H9 (cell line): ENCODE data around the gene SPEN. TPM values are rescaled to one million over a fixed set of nuclear protein-coding genes. Genes with fewer than 3 reads are reported as not detected.
"Not testable (repeated sequence)": the region's sequence is repeated elsewhere in the genome, so short reads cannot be mapped to it uniquely, and the experiment has no call there.

Experiments
- DNase-seq: peaks from one replicate; pipeline ENCODE4 v3.0.0-alpha.2; 2017
- H2AFZ ChIP-seq: one replicate; pipeline ENCODE4 v1.6.1; 2013; ENCODE audit warnings: mild to moderate bottlenecking, low read length, control low read depth, moderate library complexity
- H2AK5ac ChIP-seq: 2 replicates; pipeline ENCODE4 v1.6.1; 2013; ENCODE audit warnings: low read length, control low read depth, mixed read lengths; ENCODE audit not compliant: insufficient read length
- H2BK120ac ChIP-seq: one replicate; pipeline ENCODE4 v1.6.1; 2013; ENCODE audit warnings: low read depth, mild to moderate bottlenecking, low read length, control low read depth, inconsistent platforms; ENCODE audit not compliant: poor library complexity, severe bottlenecking
- H2BK12ac ChIP-seq: 2 replicates; pipeline ENCODE4 v1.6.1; 2013; ENCODE audit warnings: low read length, control low read depth, mixed read lengths, low read depth; ENCODE audit not compliant: insufficient read length
- H2BK15ac ChIP-seq: 2 replicates; pipeline ENCODE4 v1.6.1; 2013; ENCODE audit warnings: low read depth, low read length, control low read depth
- H2BK20ac ChIP-seq: one replicate; pipeline ENCODE4 v1.6.1; 2013; ENCODE audit warnings: low read depth, mild to moderate bottlenecking, low read length, control low read depth, inconsistent platforms; ENCODE audit not compliant: poor library complexity, severe bottlenecking
- H2BK5ac ChIP-seq: 2 replicates; pipeline ENCODE4 v1.6.1; 2013; ENCODE audit warnings: low read length, control low read depth, mixed read lengths; ENCODE audit not compliant: insufficient read length
- H3K14ac ChIP-seq: 2 replicates; pipeline ENCODE4 v1.6.1; 2013; ENCODE audit warnings: low read length, control low read depth; ENCODE audit not compliant: insufficient read depth
- H3K18ac ChIP-seq: 2 replicates; pipeline ENCODE4 v1.6.1; 2013; ENCODE audit warnings: low read depth, mild to moderate bottlenecking, mixed read lengths, low read length, control low read depth; ENCODE audit not compliant: insufficient read length
- H3K23ac ChIP-seq: 2 replicates; pipeline ENCODE4 v1.6.1; 2013; ENCODE audit warnings: low read length, control low read depth, mixed read lengths, low read depth; ENCODE audit not compliant: insufficient read length
- H3K23me2 ChIP-seq: 2 replicates; pipeline ENCODE4 v1.6.1; 2013; ENCODE audit warnings: low read depth, mild to moderate bottlenecking, mixed read lengths, low read length, control low read depth; ENCODE audit not compliant: insufficient read length, poor library complexity, severe bottlenecking
- H3K27ac ChIP-seq: 2 replicates; pipeline ENCODE4 v1.5.1; 2013; ENCODE audit warnings: low read length, control low read depth, mixed read lengths, low read depth; ENCODE audit not compliant: insufficient read length
- H3K27me3 ChIP-seq: 2 replicates; pipeline ENCODE4 v1.6.1; 2013; ENCODE audit warnings: low read length, control low read depth, inconsistent platforms; ENCODE audit not compliant: insufficient read depth
- H3K4ac ChIP-seq: 2 replicates; pipeline ENCODE4 v1.6.1; 2013; ENCODE audit warnings: low read depth, mild to moderate bottlenecking, control low read depth, inconsistent platforms, low read length, moderate library complexity
- H3K4me1 ChIP-seq: 2 replicates; pipeline ENCODE4 v1.6.1; 2013; ENCODE audit warnings: low read length, control low read depth, inconsistent platforms; ENCODE audit not compliant: insufficient read depth
- H3K4me2 ChIP-seq: 2 replicates; pipeline ENCODE4 v1.6.1; 2013; ENCODE audit warnings: low read length, control low read depth, mixed read lengths; ENCODE audit not compliant: insufficient read length, insufficient read depth
- H3K56ac ChIP-seq: 2 replicates; pipeline ENCODE4 v1.6.1; 2013; ENCODE audit warnings: low read depth, mild to moderate bottlenecking, mixed read lengths, low read length, control low read depth; ENCODE audit not compliant: insufficient read length
- H3K79me1 ChIP-seq: 2 replicates; pipeline ENCODE4 v1.6.1; 2013; ENCODE audit warnings: low read depth, mild to moderate bottlenecking, moderate library complexity, low read length, control low read depth, inconsistent platforms; ENCODE audit not compliant: insufficient read depth, poor library complexity, severe bottlenecking
- H3K79me2 ChIP-seq: 2 replicates; pipeline ENCODE4 v1.6.1; 2013; ENCODE audit warnings: low read length, control low read depth, inconsistent platforms; ENCODE audit not compliant: insufficient read depth
- H3K9ac ChIP-seq: 2 replicates; pipeline ENCODE4 v1.6.1; 2013; ENCODE audit warnings: low read length, control low read depth, mixed read lengths; ENCODE audit not compliant: insufficient read length; ENCODE audit errors: extremely low read depth
- H3K9me3 ChIP-seq: one replicate; pipeline ENCODE4 v1.6.1; 2013; ENCODE audit warnings: low read depth, low read length, inconsistent platforms; ENCODE audit not compliant: control insufficient read depth
- H3T11ph ChIP-seq: one replicate; pipeline ENCODE4 v1.6.1; 2013; ENCODE audit warnings: mild to moderate bottlenecking, low read length, control low read depth, inconsistent platforms
- H4K20me1 ChIP-seq: one replicate; pipeline ENCODE4 v1.6.1; 2013; ENCODE audit not compliant: control insufficient read depth, insufficient read length, insufficient read depth
- H4K5ac ChIP-seq: 2 replicates; pipeline ENCODE4 v1.6.1; 2013; ENCODE audit warnings: low read depth, mild to moderate bottlenecking, mixed read lengths, low read length, control low read depth; ENCODE audit not compliant: insufficient read length
- H4K8ac ChIP-seq: replicated peaks from 2 replicates; pipeline ENCODE4 v1.6.1; 2013; ENCODE audit warnings: low read length, control low read depth, mixed read lengths, low read depth; ENCODE audit not compliant: insufficient read length
- H4K91ac ChIP-seq: 2 replicates; pipeline ENCODE4 v1.6.1; 2013; ENCODE audit warnings: low read depth, mild to moderate bottlenecking, moderate library complexity, mixed read lengths, low read length, control low read depth; ENCODE audit not compliant: insufficient read length
- H3K27ac Mint-ChIP-seq, 3 experiments: 2 replicates in 2 of 3; 3 replicates in 1 of 3; pipeline ENCODE4 v1.8.0; 2020 to 2021; ENCODE audit warnings: mixed read lengths in 3 of 3, mild to moderate bottlenecking in 1 of 3, moderate library complexity in 1 of 3
- H3K27me3 Mint-ChIP-seq: 2 replicates; pipeline ENCODE4 v1.8.0; 2021; ENCODE audit warnings: low read depth, mild to moderate bottlenecking, moderate library complexity, mixed read lengths
- H3K36me3 Mint-ChIP-seq, 3 experiments: 2 replicates in 2 of 3; 3 replicates in 1 of 3; pipeline ENCODE4 v1.8.0; 2020 to 2021; ENCODE audit warnings: low read depth in 3 of 3, mixed read lengths in 3 of 3; ENCODE audit not compliant: insufficient read depth in 1 of 3
- H3K4me1 Mint-ChIP-seq, 2 experiments: 2 replicates each; pipeline ENCODE4 v1.8.0; 2020; ENCODE audit warnings: mixed read lengths in 2 of 2
- H3K4me3 Mint-ChIP-seq, 2 experiments: 2 replicates in 1 of 2; 3 replicates in 1 of 2; pipeline ENCODE4 v1.8.0; 2020 to 2021; ENCODE audit warnings: mild to moderate bottlenecking in 2 of 2, mixed read lengths in 2 of 2, moderate library complexity in 1 of 2
- H3K9me3 Mint-ChIP-seq, 2 experiments: 2 replicates in 1 of 2; 3 replicates in 1 of 2; pipeline ENCODE4 v1.8.0; 2020; ENCODE audit warnings: mild to moderate bottlenecking in 2 of 2, mixed read lengths in 2 of 2, moderate library complexity in 1 of 2
- CTCF ChIP-seq: fragments of 200-600 bp; sonication (generic); conservative IDR thresholded peaks from 3 replicates; pipeline ENCODE4 v1.8.0; 2021; ENCODE audit warnings: antibody characterized with exemption, mild to moderate bottlenecking
- WGBS: extraction: QIAGEN DNeasy Blood & Tissue Kit; methylation state at CpG from one replicate; pipeline ENCODE4 v1.1.7; 2013; ENCODE audit warnings: missing lambda C conversion rate, low lambda C conversion rate, mixed read lengths; ENCODE audit not compliant: insufficient read length; ENCODE audit errors: extremely low coverage; 5-methylcytosine and 5-hydroxymethylcytosine counted together
- total RNA-seq: library from RNA; stranded (reverse); gene quantifications from 2 replicates; pipeline ENCODE4 v1.2.1, GENCODE V29; 2021

Gene SPEN
- total RNA-seq, 1 experiment from 2014 or later, result 59.6 TPM

DNA sequence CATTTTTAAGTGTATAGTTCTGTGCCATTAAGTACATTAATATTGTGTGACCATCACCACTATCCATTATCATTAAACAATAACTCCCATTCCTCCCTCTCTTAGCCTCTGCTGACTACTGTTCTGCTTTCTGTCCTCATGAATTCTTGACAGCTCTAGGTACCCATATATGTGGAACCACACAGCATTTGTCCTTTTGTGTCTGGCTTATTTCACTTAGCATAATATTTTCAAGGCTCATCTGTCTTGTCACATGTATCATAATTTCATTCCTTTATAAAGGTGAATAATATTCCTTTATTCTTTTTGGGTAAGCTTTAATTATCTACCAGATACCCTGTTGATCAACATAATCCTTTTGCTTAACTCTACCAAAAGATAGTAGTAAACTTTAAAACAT lies 47.7 kb downstream of the SPEN start:
- no peak overlapping the region for H3K27ac ChIP-seq
- Mint-ChIP-seq H3K27ac (no peak overlapping the region), H3K4me3 (no peak overlapping the region), H3K36me3 (peaks cover 3 to 9% (median 9%) of the 10 kb centered on the region in 3 experiments; a peak in 6 of 7 replicates), H3K4me1 (peaks cover 3 to 21% of the 10 kb centered on the region in 2 experiments; a peak in 3 of 4 replicates), H3K27me3 (no peaks in the 10 kb centered on the region), H3K9me3 (no peaks in the 10 kb centered on the region)
- no peak for TF ChIP-seq CTCF
- H3K4me1 ChIP-seq, result no peaks in the 10 kb centered on the region; the same call in 1 of the 2 replicates
- DNase-seq, result no peak
- no peak overlapping the region for H4K8ac ChIP-seq
- H3K9me3 ChIP-seq, result no peaks in the 10 kb centered on the region
- H3K79me2 ChIP-seq, result peaks cover 8% of the 10 kb centered on the region; the same call in 1 of the 2 replicates
- no peaks in the 10 kb centered on the region for H3K23me2 ChIP-seq
- H2BK15ac ChIP-seq, result no peak overlapping the region
- H2BK12ac ChIP-seq, result no peak overlapping the region
- no peak overlapping the region for H2BK5ac ChIP-seq
- H3T11ph ChIP-seq, result no peak overlapping the region
- no peak overlapping the region for H3K18ac ChIP-seq
- H3K27me3 ChIP-seq, result no peaks in the 10 kb centered on the region
- no peak overlapping the region for H3K14ac ChIP-seq
- no peak overlapping the region for H3K9ac ChIP-seq
- H2BK120ac ChIP-seq, result no peak overlapping the region
- no peak overlapping the region for H2BK20ac ChIP-seq
- H3K4me2 ChIP-seq, result no peak overlapping the region
- no peak overlapping the region for H3K4ac ChIP-seq
- H3K56ac ChIP-seq, result no peak overlapping the region
- no peak overlapping the region for H4K91ac ChIP-seq
- H3K23ac ChIP-seq, result no peak overlapping the region
- no peaks in the 10 kb centered on the region for H4K20me1 ChIP-seq
- H3K79me1 ChIP-seq, result peaks cover 9% of the 10 kb centered on the region
- no peak overlapping the region for H4K5ac ChIP-seq
- H2AFZ ChIP-seq, result no peak overlapping the region
- H2AK5ac ChIP-seq, result no peak overlapping the region

- H3K23me2 ChIP-seq, H3K36me3 Mint-ChIP-seq, H2BK120ac ChIP-seq, H2BK12ac ChIP-seq, H4K8ac ChIP-seq, H2BK5ac ChIP-seq, H3K56ac ChIP-seq, H3K4ac ChIP-seq, H4K91ac ChIP-seq, H3K27me3 ChIP-seq, H4K20me1 ChIP-seq, H3T11ph ChIP-seq, H3K79me2 ChIP-seq, H2AK5ac ChIP-seq, H3K27me3 Mint-ChIP-seq, H3K4me3 Mint-ChIP-seq, H2AFZ ChIP-seq, H3K4me1 ChIP-seq, H2BK20ac ChIP-seq, H3K14ac ChIP-seq, DNase-seq, H3K23ac ChIP-seq, H3K27ac ChIP-seq, H3K79me1 ChIP-seq, H3K4me2 ChIP-seq, H3K9ac ChIP-seq, H3K9me3 Mint-ChIP-seq, H3K9me3 ChIP-seq, H3K18ac ChIP-seq, H4K5ac ChIP-seq, H2BK15ac ChIP-seq: not testable (repeated sequence)
- Mint-ChIP-seq H3K27ac (peak overlapping the region in 1 of 3 experiments; percentile 88; a peak in 3 of 7 replicates), H3K4me1 (peaks cover 9 to 28% of the 10 kb centered on the region in 2 experiments)
- WGBS, result no CpG with 5 or more reads among the region's 20 CpGs
Measured at GRCh38 chr1:15896841-15897610, 49.5 kb downstream of the SPEN start.
